Activated CD8-positive, alpha-beta memory T cell treated with anti-CD3 and anti-CD28 coated beads for 4 hours (primary cell): ENCODE results near the gene VPREB3.
"Not testable (repeated sequence)": the region's sequence is repeated elsewhere in the genome, so short reads cannot be mapped to it uniquely, and the experiment has no call there.

Source experiments
- DNase-seq, 2 donors: peaks; one replicate each; pipeline ENCODE4 v3.0.0-alpha.2; 2020; ENCODE audit warnings: low read depth in 2 of 2

The VPREB3 gene

GRCh38 chr22:23742505-23743264 lies 11.5 kb downstream of the VPREB3 start:
- DNase-seq, result no peak

GRCh38 chr22:23737696-23738095 lies 16.5 kb downstream of the VPREB3 start:
- no peak for DNase-seq

- not testable (repeated sequence) for DNase-seq
These were observed 26.1 kb downstream of the VPREB3 start for GRCh38 chr22:23728108-23728507.

GRCh38 chr22:23722724-23723123 lies 31.5 kb downstream of the VPREB3 start:
- no peak for DNase-seq

- DNase-seq, result no peak
These were observed 32.1 kb downstream of the VPREB3 start for GRCh38 chr22:23722160-23722559.

- DNase-seq, result no peak
These were observed 33.4 kb downstream of the VPREB3 start for GRCh38 chr22:23720855-23721254.

- DNase-seq, result no peak
These were observed 35.7 kb downstream of the VPREB3 start for GRCh38 chr22:23718371-23719165.

GRCh38 chr22:23716811-23717801 lies 37.1 kb downstream of the VPREB3 start:
- peak; percentile 63 for DNase-seq

- no peak for DNase-seq
These were observed 38.3 kb downstream of the VPREB3 start for GRCh38 chr22:23715806-23716375.

- DNase-seq, result no peak
These were observed 39.3 kb downstream of the VPREB3 start for GRCh38 chr22:23714596-23715578.

GRCh38 chr22:23713696-23714595 lies 40.3 kb downstream of the VPREB3 start:
- DNase-seq, result no peak

GRCh38 chr22:23712256-23712655 lies 42.0 kb downstream of the VPREB3 start:
- DNase-seq, result no peak

- DNase-seq, result no peak
These were observed 45.1 kb downstream of the VPREB3 start for GRCh38 chr22:23709107-23709506.

GRCh38 chr22:23708270-23708669 lies 46.0 kb downstream of the VPREB3 start:
- no peak for DNase-seq

GRCh38 chr22:23705358-23705757 lies 48.9 kb downstream of the VPREB3 start:
- no peak for DNase-seq

- no peak for DNase-seq
These were observed 49.4 kb downstream of the VPREB3 start for GRCh38 chr22:23704829-23705228.

GRCh38 chr22:23704062-23704461 lies 50.2 kb downstream of the VPREB3 start:
- no peak for DNase-seq
